Stimulated activated naive CD8-positive, alpha-beta T cell treated with anti-CD3 and anti-CD28 coated beads, Interleukin-15, Interleukin-2, amounts not matched to agents 100 ng/mL and 50 ng/mL, for 24 hours (primary cell): ENCODE measurements around the gene IMP3.
"Not testable (repeated sequence)": the region's sequence is repeated elsewhere in the genome, so short reads cannot be mapped to it uniquely, and the experiment has no call there.

ENCODE experiments used
- H3K27ac Mint-ChIP-seq: one replicate; pipeline ENCODE4 v1.8.0; 2021; ENCODE audit warnings: mild to moderate bottlenecking, mixed read lengths
- H3K27me3 Mint-ChIP-seq: one replicate; pipeline ENCODE4 v1.8.0; 2021; ENCODE audit warnings: mixed read lengths
- H3K36me3 Mint-ChIP-seq: one replicate; pipeline ENCODE4 v1.8.0; 2021; ENCODE audit warnings: low read depth, mixed read lengths
- H3K4me1 Mint-ChIP-seq: one replicate; pipeline ENCODE4 v1.8.0; 2021; ENCODE audit warnings: low read depth, mixed read lengths
- H3K4me3 Mint-ChIP-seq: one replicate; pipeline ENCODE4 v1.8.0; 2021; ENCODE audit warnings: mild to moderate bottlenecking, mixed read lengths
- H3K9me3 Mint-ChIP-seq: one replicate; pipeline ENCODE4 v1.8.0; 2021; ENCODE audit warnings: mixed read lengths

The IMP3 gene

GRCh38 chr15:75648156-75649000 is 8.4 kb upstream of the IMP3 start:
- peaks cover 35% of the 10 kb centered on the region for H3K4me1 Mint-ChIP-seq
- H3K27me3 Mint-ChIP-seq, result peaks cover 9% of the 10 kb centered on the region
- H3K36me3 Mint-ChIP-seq, result no peaks in the 10 kb centered on the region
- H3K4me3 Mint-ChIP-seq, result peak overlapping the region; percentile 86
- H3K27ac Mint-ChIP-seq, result peak overlapping the region; percentile 81
- H3K9me3 Mint-ChIP-seq, result no peaks in the 10 kb centered on the region

- H3K4me1 Mint-ChIP-seq, result peaks cover 35% of the 10 kb centered on the region
- H3K36me3 Mint-ChIP-seq, result no peaks in the 10 kb centered on the region
- H3K27ac Mint-ChIP-seq, result peak within 1 kb of the TSS; percentile 81
- peak within 1 kb of the TSS; percentile 86 for H3K4me3 Mint-ChIP-seq
- no peaks in the 10 kb centered on the region for H3K9me3 Mint-ChIP-seq
- peaks cover 9% of the 10 kb centered on the region for H3K27me3 Mint-ChIP-seq
Measured at GRCh38 chr15:75647370-75648155, 7.5 kb upstream of the IMP3 start, which contains the start of gene SNX33. Gene SNX33, plus strand, starts transcription at chr15:75647912. Its CDS starts 1,191 bp downstream, at chr15:75649103.

GRCh38 chr15:75646944-75647364 is 6.9 kb upstream of the IMP3 start:
- peaks cover 9% of the 10 kb centered on the region for H3K27me3 Mint-ChIP-seq
- H3K36me3 Mint-ChIP-seq, result no peaks in the 10 kb centered on the region
- H3K4me1 Mint-ChIP-seq, result peaks cover 33% of the 10 kb centered on the region
- H3K27ac Mint-ChIP-seq, result peak overlapping the region; percentile 59
- no peaks in the 10 kb centered on the region for H3K9me3 Mint-ChIP-seq
- H3K4me3 Mint-ChIP-seq, result peak overlapping the region; percentile 82

- Mint-ChIP-seq H3K9me3 (no peaks in the 10 kb centered on the region), H3K36me3 (no peaks in the 10 kb centered on the region), H3K4me3 (peak overlapping the region; percentile 82), H3K4me1 (peaks cover 27% of the 10 kb centered on the region), H3K27ac (peak overlapping the region; percentile 59), H3K27me3 (peaks cover 9% of the 10 kb centered on the region)
Measured at GRCh38 chr15:75646112-75646943, 6.3 kb upstream of the IMP3 start.

GRCh38 chr15:75644376-75644775 is 4.4 kb upstream of the IMP3 start:
- Mint-ChIP-seq H3K4me3 (no peak overlapping the region), H3K9me3 (no peaks in the 10 kb centered on the region), H3K27me3 (peaks cover 9% of the 10 kb centered on the region), H3K4me1 (peaks cover 16% of the 10 kb centered on the region), H3K36me3 (peaks cover under 1% of the 10 kb centered on the region), H3K27ac (no peak overlapping the region)

GRCh38 chr15:75641603-75642002 is 1.6 kb upstream of the IMP3 start:
- Mint-ChIP-seq H3K9me3 (no peaks in the 10 kb centered on the region), H3K27ac (no peak overlapping the region), H3K4me3 (no peak overlapping the region), H3K27me3 (peaks cover 5% of the 10 kb centered on the region), H3K4me1 (peaks cover 36% of the 10 kb centered on the region), H3K36me3 (peaks cover 26% of the 10 kb centered on the region)

GRCh38 chr15:75641179-75641503 is 1.1 kb upstream of the IMP3 start:
- Mint-ChIP-seq H3K27ac (peak overlapping the region; percentile 97), H3K9me3 (no peaks in the 10 kb centered on the region), H3K36me3 (peaks cover 26% of the 10 kb centered on the region), H3K4me1 (peaks cover 32% of the 10 kb centered on the region), H3K4me3 (peak overlapping the region; percentile 99), H3K27me3 (peaks cover under 1% of the 10 kb centered on the region)

GRCh38 chr15:75640483-75641178 is 607 bp upstream of the IMP3 start:
- peaks cover 34% of the 10 kb centered on the region for H3K4me1 Mint-ChIP-seq
- H3K4me3 Mint-ChIP-seq, result peak overlapping the region; percentile 99
- H3K36me3 Mint-ChIP-seq, result peaks cover 26% of the 10 kb centered on the region

GRCh38 chr15:75639191-75639708 is 774 bp downstream of the IMP3 start:
- Mint-ChIP-seq H3K4me1 (peaks cover 34% of the 10 kb centered on the region), H3K4me3 (peak overlapping the region; percentile 99), H3K27ac (peak overlapping the region; percentile 97), H3K36me3 (peaks cover 26% of the 10 kb centered on the region), H3K9me3 (no peaks in the 10 kb centered on the region), H3K27me3 (no peaks in the 10 kb centered on the region)

More at GRCh38 chr15:75640483-75641178, 607 bp upstream of the IMP3 start:
- Mint-ChIP-seq H3K27ac (peak overlapping the region; percentile 97), H3K9me3 (no peaks in the 10 kb centered on the region), H3K27me3 (no peaks in the 10 kb centered on the region)

GRCh38 chr15:75637245-75638009 is 2.6 kb downstream of the IMP3 start:
- Mint-ChIP-seq H3K4me3 (peak overlapping the region; percentile 99), H3K27ac (peak overlapping the region; percentile 61), H3K4me1 (peaks cover 34% of the 10 kb centered on the region), H3K27me3 (no peaks in the 10 kb centered on the region), H3K9me3 (no peaks in the 10 kb centered on the region), H3K36me3 (peaks cover 26% of the 10 kb centered on the region)

GRCh38 chr15:75636026-75636425 is 4.0 kb downstream of the IMP3 start:
- Mint-ChIP-seq H3K27ac (no peak overlapping the region), H3K9me3 (no peaks in the 10 kb centered on the region), H3K4me1 (peaks cover 32% of the 10 kb centered on the region), H3K4me3 (no peak overlapping the region), H3K36me3 (peaks cover 26% of the 10 kb centered on the region), H3K27me3 (no peaks in the 10 kb centered on the region)

GRCh38 chr15:75633922-75634321 is 6.1 kb downstream of the IMP3 start:
- not testable (repeated sequence) for H3K9me3 Mint-ChIP-seq, H3K27ac Mint-ChIP-seq, H3K27me3 Mint-ChIP-seq, H3K4me3 Mint-ChIP-seq
- peaks cover 21% of the 10 kb centered on the region for H3K36me3 Mint-ChIP-seq
- peaks cover 24% of the 10 kb centered on the region for H3K4me1 Mint-ChIP-seq

- Mint-ChIP-seq H3K27me3 (no peaks in the 10 kb centered on the region), H3K9me3 (no peaks in the 10 kb centered on the region), H3K4me3 (no peak overlapping the region), H3K27ac (no peak overlapping the region), H3K36me3 (peaks cover 1% of the 10 kb centered on the region), H3K4me1 (peaks cover 10% of the 10 kb centered on the region)
Measured at GRCh38 chr15:75631935-75632334, 8.1 kb downstream of the IMP3 start.
